Body of pancreas (tissue), 4 donors: ENCODE measurements around the gene USP40.

ENCODE experiments used
- CTCF ChIP-seq, 7 experiments: fragments of 450-650 bp in 4 of 7; fragments of 200-600 bp in 3 of 7; sonication (generic) in 3 of 7; IDR thresholded peaks; one replicate each; pipeline ENCODE4 v1.5.1; 2016 to 2019; ENCODE audit warnings: antibody characterized with exemption in 7 of 7
- POLR2A ChIP-seq, 3 donors: fragments of 450-650 bp; IDR thresholded peaks; one replicate each; pipeline ENCODE4 v1.6.1; 2016; ENCODE audit warnings: antibody characterized with exemption in 3 of 3, mild to moderate bottlenecking in 2 of 3

- no peak for TF ChIP-seq CTCF (IDR thresholded peaks at IDR 0.05)
- TF ChIP-seq POLR2A (IDR thresholded peaks at IDR 0.05) = no peak
Observed at GRCh38 chr2:233503481-233503880, 63.1 kb downstream of the USP40 start.
